ENCODE measurements around the gene ACTG1.

ACTG1 gene

DNA sequence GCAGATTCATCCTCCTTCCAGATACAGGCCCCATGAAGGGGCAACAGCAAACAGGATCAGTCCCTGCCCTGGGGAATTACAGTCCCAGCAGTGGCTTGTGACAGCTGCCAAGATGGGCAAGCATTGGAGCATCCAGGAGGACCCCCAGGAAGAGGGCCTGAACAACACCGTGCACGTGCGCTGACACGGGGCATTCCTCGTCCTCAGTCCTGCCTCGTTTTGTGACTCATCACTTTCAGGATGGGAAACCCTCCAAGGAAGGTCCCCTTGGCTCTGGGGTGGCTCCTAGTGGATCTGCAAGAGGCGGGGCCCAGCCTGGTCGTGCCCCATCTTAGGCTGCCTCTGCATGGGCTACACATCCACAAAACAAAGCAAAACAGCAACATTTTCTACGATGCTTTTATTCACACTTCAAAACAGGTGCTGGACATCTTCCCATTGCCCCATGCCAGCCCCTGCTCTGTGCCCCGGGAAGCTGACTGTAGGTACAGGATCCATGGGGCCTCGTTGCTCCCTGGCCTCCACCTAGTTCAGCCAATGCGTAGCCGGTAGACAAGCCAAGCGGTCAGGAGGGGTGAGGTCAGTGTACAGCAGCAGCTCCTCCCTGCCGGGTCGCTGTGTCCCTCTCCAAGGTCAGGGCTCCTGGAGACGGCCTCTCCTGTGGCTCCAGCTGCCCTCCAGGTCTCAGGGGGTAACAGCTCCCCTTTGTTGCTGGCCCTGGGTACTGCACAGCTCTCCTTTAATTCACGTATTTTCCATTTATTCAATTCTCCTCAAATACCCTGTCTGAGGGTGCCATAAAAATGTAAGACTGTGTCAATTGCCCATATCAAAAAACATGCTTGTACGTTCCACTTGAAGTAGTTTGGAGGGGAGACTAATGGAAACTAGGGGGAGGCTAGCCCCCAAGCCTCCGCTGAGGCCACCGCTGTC is 32.2 kb downstream of the ACTG1 start:
- no peaks in the 10 kb centered on the region for H3K36me3 ChIP-seq (ENCODE audit: low read depth)
- no peak overlapping the region for H3K27ac ChIP-seq (ENCODE audit: poor library complexity, severe bottlenecking)
- ATAC-seq (ENCODE audit: low read depth) (no peak), DNase-seq (ENCODE audit: low spot score) (no peak)
- no peaks in the 10 kb centered on the region for H3K27me3 ChIP-seq (ENCODE audit: insufficient read depth, poor library complexity, severe bottlenecking)
- no peaks in the 10 kb centered on the region for H3K9me3 ChIP-seq (ENCODE audit: severe bottlenecking)
- H3K4me3 ChIP-seq (ENCODE audit: severe bottlenecking) = no peak overlapping the region
- TF ChIP-seq, protein P1, sequence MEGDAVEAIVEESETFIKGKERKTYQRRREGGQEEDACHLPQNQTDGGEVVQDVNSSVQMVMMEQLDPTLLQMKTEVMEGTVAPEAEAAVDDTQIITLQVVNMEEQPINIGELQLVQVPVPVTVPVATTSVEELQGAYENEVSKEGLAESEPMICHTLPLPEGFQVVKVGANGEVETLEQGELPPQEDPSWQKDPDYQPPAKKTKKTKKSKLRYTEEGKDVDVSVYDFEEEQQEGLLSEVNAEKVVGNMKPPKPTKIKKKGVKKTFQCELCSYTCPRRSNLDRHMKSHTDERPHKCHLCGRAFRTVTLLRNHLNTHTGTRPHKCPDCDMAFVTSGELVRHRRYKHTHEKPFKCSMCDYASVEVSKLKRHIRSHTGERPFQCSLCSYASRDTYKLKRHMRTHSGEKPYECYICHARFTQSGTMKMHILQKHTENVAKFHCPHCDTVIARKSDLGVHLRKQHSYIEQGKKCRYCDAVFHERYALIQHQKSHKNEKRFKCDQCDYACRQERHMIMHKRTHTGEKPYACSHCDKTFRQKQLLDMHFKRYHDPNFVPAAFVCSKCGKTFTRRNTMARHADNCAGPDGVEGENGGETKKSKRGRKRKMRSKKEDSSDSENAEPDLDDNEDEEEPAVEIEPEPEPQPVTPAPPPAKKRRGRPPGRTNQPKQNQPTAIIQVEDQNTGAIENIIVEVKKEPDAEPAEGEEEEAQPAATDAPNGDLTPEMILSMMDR (IDR thresholded peaks at IDR 0.05; ENCODE audit: poor library complexity, severe bottlenecking) = peak; percentile 26
- no peaks in the 10 kb centered on the region for H3K4me1 ChIP-seq (ENCODE audit: insufficient read depth, poor library complexity, severe bottlenecking)

DNA sequence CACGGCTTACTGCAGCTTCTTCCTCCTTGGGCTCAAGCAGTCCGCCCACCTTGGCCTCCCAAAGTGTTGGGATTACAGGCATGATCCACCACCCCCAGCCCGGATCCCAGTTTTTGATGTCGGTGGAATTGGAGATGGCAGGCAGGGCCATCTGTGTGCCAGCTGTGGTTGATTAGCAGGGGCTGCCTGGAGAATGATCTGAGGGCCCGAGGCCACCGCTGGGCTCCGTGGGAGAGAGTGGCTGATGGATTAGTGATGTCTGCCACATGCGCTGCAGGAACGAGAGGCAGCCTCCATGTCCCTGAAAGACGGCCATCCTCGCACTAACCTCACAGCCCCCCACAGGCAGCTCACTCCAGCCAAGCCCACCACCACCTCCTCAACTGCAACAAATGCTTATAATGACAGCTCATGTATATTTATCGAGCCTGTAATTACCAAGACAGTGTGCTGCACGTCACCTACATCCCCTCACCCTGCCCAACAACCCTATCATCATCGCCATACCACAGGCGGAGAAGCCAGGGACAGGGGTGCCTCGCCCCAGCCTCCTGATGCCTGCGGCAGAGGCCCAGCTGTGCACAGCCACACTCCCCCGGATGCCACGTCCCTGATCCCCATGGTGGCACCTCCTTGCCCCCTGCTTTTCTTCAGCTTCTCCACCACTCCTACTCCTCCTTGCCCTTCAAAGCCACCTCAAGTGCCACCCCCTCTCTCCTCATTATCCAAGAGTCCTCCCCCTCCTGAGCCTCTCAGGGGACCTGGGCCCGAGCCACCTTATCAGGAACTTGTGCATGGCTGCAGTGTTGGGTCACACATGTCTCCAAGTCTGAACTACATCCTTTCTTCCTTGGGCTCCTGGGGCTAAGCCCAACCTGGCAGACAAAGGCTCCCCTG is 33.2 kb downstream of the ACTG1 start:
- Histone ChIP-seq H3K9me3 (ENCODE audit: severe bottlenecking) (no peaks in the 10 kb centered on the region), H3K27ac (ENCODE audit: poor library complexity, severe bottlenecking) (no peak overlapping the region), H3K4me1 (ENCODE audit: insufficient read depth, poor library complexity, severe bottlenecking) (no peaks in the 10 kb centered on the region), H3K36me3 (ENCODE audit: low read depth) (no peaks in the 10 kb centered on the region), H3K4me3 (ENCODE audit: severe bottlenecking) (no peak overlapping the region), H3K27me3 (ENCODE audit: insufficient read depth, poor library complexity, severe bottlenecking) (no peaks in the 10 kb centered on the region)
- no peak for ATAC-seq (ENCODE audit: low read depth)
- TF ChIP-seq, protein P1 (IDR thresholded peaks at IDR 0.05; ENCODE audit: poor library complexity, severe bottlenecking) = no peak
- no peak for DNase-seq (ENCODE audit: low spot score)

DNA sequence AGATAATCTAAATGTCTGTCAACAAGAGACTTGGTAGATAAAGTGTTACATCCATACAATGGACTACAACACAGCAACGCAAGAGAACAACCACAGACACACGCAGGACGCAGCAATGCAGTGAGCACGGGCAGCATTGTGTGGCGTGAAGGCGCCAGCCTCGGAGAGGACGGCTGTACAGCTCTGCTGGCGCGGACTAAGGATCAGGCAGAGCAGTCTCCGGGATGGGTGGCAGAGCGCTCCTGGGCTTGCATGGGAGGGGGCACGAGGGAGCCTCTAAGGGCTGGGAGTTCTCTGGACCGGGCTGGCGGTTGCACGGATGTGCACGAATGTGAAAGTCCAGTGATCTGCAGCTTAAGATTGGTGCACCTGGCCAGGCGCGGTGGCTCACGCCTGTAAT is 34.5 kb downstream of the ACTG1 start:
- no peak for DNase-seq (ENCODE audit: low spot score)
- TF ChIP-seq, protein P1 (IDR thresholded peaks at IDR 0.05; ENCODE audit: poor library complexity, severe bottlenecking) = no peak
- Histone ChIP-seq H3K27ac (ENCODE audit: poor library complexity, severe bottlenecking) (no peak overlapping the region), H3K27me3 (ENCODE audit: insufficient read depth, poor library complexity, severe bottlenecking) (no peaks in the 10 kb centered on the region), H3K36me3 (ENCODE audit: low read depth) (no peaks in the 10 kb centered on the region), H3K9me3 (ENCODE audit: severe bottlenecking) (no peaks in the 10 kb centered on the region), H3K4me3 (ENCODE audit: severe bottlenecking) (no peak overlapping the region), H3K4me1 (ENCODE audit: insufficient read depth, poor library complexity, severe bottlenecking) (no peaks in the 10 kb centered on the region)
- no peak for ATAC-seq (ENCODE audit: low read depth)

DNA sequence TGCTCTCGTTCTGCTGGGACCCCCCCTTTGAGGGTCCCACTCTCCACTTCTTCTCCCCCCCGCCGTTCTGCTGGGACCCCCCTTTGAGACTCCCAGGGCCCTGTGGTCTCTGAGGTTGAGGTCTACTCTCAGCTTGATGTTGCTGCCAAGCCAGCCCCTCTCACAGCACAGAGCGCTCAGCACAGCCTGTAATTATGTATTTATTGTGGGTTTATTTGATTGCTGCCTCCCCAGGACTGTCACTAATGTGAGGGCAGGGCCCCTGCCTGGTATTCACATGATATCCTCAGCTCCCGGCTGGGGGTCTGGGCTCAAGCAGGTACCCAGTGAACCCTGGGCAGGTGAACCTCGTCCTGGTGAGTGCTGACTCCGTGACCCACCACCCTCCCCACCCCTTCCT is 35.4 kb downstream of the ACTG1 start:
- Histone ChIP-seq H3K4me1 (ENCODE audit: insufficient read depth, poor library complexity, severe bottlenecking) (no peaks in the 10 kb centered on the region), H3K27me3 (ENCODE audit: insufficient read depth, poor library complexity, severe bottlenecking) (no peaks in the 10 kb centered on the region), H3K4me3 (ENCODE audit: severe bottlenecking) (no peak overlapping the region), H3K27ac (ENCODE audit: poor library complexity, severe bottlenecking) (no peak overlapping the region), H3K9me3 (ENCODE audit: severe bottlenecking) (no peaks in the 10 kb centered on the region), H3K36me3 (ENCODE audit: low read depth) (no peaks in the 10 kb centered on the region)
- TF ChIP-seq, protein P1 (IDR thresholded peaks at IDR 0.05; ENCODE audit: poor library complexity, severe bottlenecking) = no peak
- DNase-seq (ENCODE audit: low spot score) = no peak
- no peak for ATAC-seq (ENCODE audit: low read depth)
